ENCODE results near the gene DLG3. TPM values are rescaled to one million over a fixed set of nuclear protein-coding genes. Genes with fewer than 3 reads are reported as not detected.
A peak's percentile ranks its signal among the peaks of the same experiment; 100 is the strongest.

The DLG3 gene
- total RNA-seq, 1 donor from 2014 or later, result 6.5 TPM

DNA sequence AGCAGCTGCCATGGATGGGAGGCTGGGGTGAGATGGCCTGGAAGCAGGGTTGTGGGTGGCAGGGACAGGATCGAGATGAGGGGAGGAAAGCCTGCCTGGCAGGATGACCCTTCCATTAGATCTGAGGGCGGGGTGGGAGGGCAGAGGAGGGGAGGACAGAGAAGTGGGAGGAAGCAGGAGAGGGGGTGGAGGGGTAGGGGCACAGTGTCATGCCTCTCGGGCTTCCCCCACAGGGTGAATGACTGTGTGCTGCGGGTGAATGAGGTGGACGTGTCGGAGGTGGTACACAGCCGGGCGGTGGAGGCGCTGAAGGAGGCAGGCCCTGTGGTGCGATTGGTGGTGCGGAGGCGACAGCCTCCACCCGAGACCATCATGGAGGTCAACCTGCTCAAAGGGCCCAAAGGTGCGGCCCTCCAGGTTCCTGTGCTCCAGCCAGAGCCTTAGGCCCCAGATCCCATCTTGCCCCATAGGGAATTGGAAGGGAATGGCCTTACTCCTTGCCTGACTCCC lies 4.9 kb downstream of the DLG3 start:
- no peaks in the 10 kb centered on the region for H3K36me3 ChIP-seq
- H3K9me3 ChIP-seq, result no peaks in the 10 kb centered on the region
- no peaks in the 10 kb centered on the region for H3K27me3 ChIP-seq
- no peak overlapping the region for H3K4me3 ChIP-seq
- H3K27ac ChIP-seq, result no peak overlapping the region
- peaks cover 0 to 4% of the 10 kb centered on the region in 2 donors for H3K4me1 ChIP-seq
- intact Hi-C loops (cut with DNase I), result no loop called here
- TF ChIP-seq, protein P1, sequence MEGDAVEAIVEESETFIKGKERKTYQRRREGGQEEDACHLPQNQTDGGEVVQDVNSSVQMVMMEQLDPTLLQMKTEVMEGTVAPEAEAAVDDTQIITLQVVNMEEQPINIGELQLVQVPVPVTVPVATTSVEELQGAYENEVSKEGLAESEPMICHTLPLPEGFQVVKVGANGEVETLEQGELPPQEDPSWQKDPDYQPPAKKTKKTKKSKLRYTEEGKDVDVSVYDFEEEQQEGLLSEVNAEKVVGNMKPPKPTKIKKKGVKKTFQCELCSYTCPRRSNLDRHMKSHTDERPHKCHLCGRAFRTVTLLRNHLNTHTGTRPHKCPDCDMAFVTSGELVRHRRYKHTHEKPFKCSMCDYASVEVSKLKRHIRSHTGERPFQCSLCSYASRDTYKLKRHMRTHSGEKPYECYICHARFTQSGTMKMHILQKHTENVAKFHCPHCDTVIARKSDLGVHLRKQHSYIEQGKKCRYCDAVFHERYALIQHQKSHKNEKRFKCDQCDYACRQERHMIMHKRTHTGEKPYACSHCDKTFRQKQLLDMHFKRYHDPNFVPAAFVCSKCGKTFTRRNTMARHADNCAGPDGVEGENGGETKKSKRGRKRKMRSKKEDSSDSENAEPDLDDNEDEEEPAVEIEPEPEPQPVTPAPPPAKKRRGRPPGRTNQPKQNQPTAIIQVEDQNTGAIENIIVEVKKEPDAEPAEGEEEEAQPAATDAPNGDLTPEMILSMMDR (IDR thresholded peaks at IDR 0.05), result no peak
- DNase-seq (ENCODE audit: low spot score in 2 of 2), result no peak

DNA sequence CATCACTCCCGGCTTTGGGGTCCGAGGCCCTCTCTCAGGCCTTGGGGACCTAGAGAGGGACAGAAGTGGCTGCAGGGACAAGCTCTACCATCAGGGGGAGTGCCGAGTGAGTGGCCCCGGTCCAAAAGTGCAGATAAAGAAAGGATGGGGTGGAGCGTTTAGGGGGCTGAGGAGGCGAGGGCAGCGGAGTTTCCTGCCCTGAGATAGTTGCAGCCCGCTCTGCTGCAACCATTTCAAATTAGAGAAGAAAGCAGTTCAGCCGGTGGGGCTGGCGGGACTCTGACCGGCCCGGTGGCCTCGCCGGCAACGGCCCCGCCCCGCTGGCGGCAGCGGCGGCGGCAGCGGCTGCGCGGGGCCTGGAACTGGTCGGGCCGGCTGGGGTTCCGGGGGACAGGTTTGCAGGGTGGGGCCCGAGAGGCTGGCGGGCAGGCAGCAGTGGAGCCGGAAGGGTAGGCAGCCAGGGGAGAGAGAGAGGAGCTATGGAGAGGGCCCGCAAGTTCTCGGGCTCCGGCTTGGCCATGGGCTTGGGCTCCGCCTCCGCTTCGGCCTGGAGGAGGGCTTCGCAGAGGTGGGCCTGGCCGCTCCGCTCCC lies 7.6 kb downstream of the DLG3 start:
- DNase-seq (ENCODE audit: low spot score in 2 of 2), result peak in 1 of 2 donors; percentile 75
- peak overlapping the region; percentile 40 to 65 for H3K4me3 ChIP-seq
- intact Hi-C loops (cut with DNase I), result no loop called here
- H3K36me3 ChIP-seq, result no peaks in the 10 kb centered on the region
- H3K27ac ChIP-seq, result peak overlapping the region; percentile 33 to 65
- H3K4me1 ChIP-seq, result no peaks in the 10 kb centered on the region
- no peaks in the 10 kb centered on the region for H3K9me3 ChIP-seq
- TF ChIP-seq, protein P1 (IDR thresholded peaks at IDR 0.05), result peak; percentile 52 to 62 (median 52)
- H3K27me3 ChIP-seq, result no peaks in the 10 kb centered on the region

DNA sequence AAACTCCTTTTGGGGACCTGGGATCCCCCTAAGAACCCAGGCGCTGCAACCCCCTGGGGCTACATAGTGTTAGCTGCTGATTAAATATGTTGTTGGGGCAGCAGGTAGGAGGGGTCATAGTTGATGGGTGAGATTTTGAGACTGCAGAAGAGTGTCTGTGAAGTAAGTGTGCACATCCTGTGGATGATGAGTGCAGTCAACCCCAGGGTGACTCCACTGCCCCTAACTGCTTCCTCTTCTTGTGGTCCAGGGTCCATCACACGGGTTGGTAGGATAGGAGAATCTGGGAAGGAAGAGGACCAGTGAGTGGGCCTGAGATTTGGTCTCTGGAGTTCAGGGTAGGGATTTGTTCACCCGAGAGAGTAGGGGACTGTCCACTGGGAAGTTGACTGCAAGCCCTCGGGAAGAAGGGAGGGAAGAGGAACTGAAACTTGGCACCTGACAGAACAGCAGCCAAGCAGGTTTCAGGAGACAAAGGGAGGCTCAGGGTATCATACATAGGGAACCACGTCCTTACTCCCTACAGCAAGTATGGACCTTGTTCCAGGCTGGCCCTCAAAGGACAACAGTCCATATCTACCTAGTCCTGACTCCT lies 8.5 kb downstream of the DLG3 start:
- Histone ChIP-seq H3K36me3 (no peaks in the 10 kb centered on the region), H3K9me3 (no peaks in the 10 kb centered on the region), H3K27me3 (no peaks in the 10 kb centered on the region), H3K4me3 (peak overlapping the region; percentile 40 to 65), H3K4me1 (no peaks in the 10 kb centered on the region), H3K27ac (peak overlapping the region; percentile 33 to 65)
- no peak for DNase-seq (ENCODE audit: low spot score in 2 of 2)
- intact Hi-C loops (cut with DNase I), result no loop called here
- TF ChIP-seq, protein P1 (IDR thresholded peaks at IDR 0.05), result no peak

DNA sequence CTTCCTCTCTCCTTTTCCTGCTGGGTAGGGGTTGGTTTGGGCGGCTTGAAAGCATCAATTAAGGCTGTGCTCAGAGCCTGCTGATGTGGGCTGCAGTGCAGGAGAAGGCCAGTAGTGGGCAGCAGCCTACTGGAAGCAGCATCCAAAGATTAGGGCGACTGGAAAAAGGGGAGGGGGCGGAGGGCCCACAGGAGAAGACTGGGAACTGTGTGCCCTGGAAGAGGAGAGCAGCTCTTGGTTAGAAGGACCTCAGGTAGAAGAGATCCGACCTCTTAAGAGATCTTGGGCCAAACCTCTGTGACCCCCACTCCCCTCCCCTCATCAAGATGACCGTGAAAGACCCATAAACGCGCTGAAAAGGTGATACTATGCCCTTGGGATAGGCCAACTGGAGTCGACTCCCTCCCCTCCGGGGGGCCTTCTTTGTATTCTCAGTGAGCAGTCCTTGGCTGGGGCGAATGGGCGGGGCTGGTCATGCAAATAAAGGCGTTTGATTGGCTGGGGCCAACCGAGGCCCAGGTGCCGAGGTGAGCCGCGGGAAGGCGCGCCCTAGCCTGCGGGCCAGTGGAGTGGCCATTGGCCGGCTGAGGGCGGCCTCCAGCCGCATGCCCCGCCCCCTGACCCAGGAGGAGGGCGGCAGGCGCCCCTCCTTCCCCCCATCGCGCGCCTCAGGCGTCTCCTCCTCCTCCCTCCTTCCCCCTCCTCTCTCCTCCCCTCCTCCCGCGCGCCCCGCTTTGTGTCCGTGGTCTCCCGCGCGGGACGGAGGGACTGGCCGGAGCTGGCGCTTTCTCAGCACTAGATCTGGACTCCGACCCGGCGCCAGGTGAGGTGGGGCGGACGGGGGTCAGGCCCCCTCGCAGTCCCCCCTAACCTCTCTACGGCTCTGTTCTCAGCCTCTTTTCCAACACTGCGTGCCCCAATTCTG lies 10.1 kb downstream of the DLG3 start:
- H3K9me3 ChIP-seq, result no peaks in the 10 kb centered on the region
- H3K4me3 ChIP-seq, result peak overlapping the region; percentile 51 to 63
- no peaks in the 10 kb centered on the region for H3K36me3 ChIP-seq
- DNase-seq (ENCODE audit: low spot score in 2 of 2), result peak; percentile 28 to 81
- H3K4me1 ChIP-seq, result no peaks in the 10 kb centered on the region
- peak overlapping the region; percentile 84 to 95 for H3K27ac ChIP-seq
- no peaks in the 10 kb centered on the region for H3K27me3 ChIP-seq
- TF ChIP-seq, protein P1 (IDR thresholded peaks at IDR 0.05), result peak; percentile 54 to 84 (median 84)
- intact Hi-C loops (cut with DNase I), result loop anchor here (1.0 to 2.0 kb wide), 3 partner anchors 20 to 100 kb away; no protein-coding TSS in a partner anchor

DNA sequence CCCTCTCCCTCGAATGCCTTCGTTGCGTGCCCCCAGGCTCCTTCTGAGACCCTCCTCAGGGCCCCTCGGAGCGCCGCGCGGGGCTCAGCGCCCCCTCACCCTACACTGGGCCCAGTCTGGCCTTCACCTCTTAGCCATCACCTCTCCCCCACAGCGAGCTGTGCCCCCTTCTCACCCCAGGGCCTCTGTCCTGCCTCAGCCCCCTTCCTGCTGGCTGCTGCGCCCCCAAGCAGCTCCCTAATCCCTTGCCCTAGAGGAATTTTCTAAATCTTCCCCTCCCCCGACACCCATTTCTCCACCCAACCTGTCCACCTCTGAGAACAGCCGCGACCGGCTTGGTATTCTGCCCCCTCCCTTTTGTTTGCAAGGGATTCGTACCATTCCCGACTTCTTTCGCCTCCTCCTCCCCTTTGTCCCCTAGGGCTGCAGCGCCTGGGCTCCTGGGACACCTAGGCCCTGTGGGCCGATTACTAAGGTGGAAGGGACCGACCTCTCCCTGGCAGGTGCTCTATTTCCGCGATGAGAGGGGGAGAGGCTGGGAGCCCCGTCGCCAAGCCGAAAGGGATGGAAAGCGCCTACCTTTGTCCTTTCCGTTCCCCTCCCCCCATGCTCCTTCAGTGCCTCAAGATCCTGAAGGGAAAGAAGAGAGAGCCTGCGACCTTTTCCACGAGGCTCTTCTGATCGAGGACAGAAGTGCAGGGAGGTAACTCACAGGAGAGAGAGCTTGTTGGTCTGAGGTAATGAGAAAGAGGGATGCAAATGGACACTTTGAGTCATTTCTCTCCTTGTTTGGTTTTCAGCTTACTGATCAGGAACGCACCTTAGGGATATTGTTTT lies 10.9 kb downstream of the DLG3 start:
- no peaks in the 10 kb centered on the region for H3K36me3 ChIP-seq
- intact Hi-C loops (cut with DNase I), result loop anchor here (2.0 kb wide), 2 partner anchors 21 to 25 kb away; no protein-coding TSS in a partner anchor
- DNase-seq (ENCODE audit: low spot score in 2 of 2), result no peak
- H3K9me3 ChIP-seq, result no peaks in the 10 kb centered on the region
- H3K27ac ChIP-seq, result peak overlapping the region; percentile 84 to 95
- peak overlapping the region; percentile 51 to 63 for H3K4me3 ChIP-seq
- H3K27me3 ChIP-seq, result no peaks in the 10 kb centered on the region
- no peaks in the 10 kb centered on the region for H3K4me1 ChIP-seq
- TF ChIP-seq, protein P1 (IDR thresholded peaks at IDR 0.05), result no peak

All from ascending aorta (tissue), 2 donors.